Coronary artery (tissue), 2 donors: ENCODE results near the gene ELL.
A peak's percentile ranks its signal among the peaks of the same experiment; 100 is the strongest.

ENCODE experiments used
- DNase-seq: peaks from one replicate; pipeline ENCODE4 v3.0.0-alpha.2; 2017; ENCODE audit warnings: low spot score
- H3K27ac ChIP-seq, 2 donors: fragments of 200-600 bp; sonication (generic); one replicate each; pipeline ENCODE4 v1.5.1; 2016 to 2019
- H3K4me3 ChIP-seq: fragments of 200-600 bp; sonication (generic); 2 replicates; pipeline ENCODE4 v1.5.1; 2016; ENCODE audit warnings: mild to moderate bottlenecking, moderate library complexity
- TF ChIP-seq, protein P1 (sequence below): fragments of 200-600 bp; sonication (generic); IDR thresholded peaks from one replicate; pipeline ENCODE4 v1.5.1; 2019; ENCODE audit warnings: antibody characterized with exemption

Gene ELL

DNA sequence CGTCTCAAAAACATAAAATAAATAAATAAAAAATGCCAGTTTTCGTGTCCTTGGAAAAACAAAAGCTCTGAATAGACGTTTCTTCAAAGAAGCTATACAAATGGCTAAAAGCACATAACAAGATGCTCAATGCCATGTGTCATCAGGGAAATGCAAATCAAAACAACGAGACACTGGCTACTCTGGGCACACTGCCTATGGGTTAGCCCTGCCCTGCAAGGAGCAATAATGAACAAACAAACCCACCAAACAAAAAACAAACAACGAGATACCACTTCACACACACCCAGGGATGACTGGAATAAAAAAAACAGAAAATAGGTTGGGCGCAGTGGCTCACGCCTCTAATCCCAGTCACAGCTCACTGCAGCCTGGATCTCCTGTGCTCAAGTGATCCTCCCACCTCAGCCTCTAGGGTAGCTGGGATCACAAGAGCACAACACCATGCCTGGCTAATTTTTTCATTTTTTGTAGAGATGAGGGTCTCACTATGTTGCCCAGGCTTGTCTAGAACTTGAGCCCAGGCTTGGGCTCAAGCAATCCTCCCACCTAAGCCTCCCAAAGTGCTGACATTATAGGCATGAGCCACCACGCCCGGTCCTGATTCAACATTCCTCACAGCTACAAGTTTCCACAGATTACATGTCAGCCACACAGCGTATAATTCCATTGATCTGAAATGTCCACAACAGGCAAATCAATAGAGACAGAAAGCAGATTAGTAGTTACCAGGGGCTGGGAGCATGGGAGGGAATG lies 68.4 kb downstream of the ELL start:
- Histone ChIP-seq H3K27ac (no peak overlapping the region), H3K4me3 (no peak overlapping the region)
- no peak for DNase-seq
- TF ChIP-seq, protein P1, sequence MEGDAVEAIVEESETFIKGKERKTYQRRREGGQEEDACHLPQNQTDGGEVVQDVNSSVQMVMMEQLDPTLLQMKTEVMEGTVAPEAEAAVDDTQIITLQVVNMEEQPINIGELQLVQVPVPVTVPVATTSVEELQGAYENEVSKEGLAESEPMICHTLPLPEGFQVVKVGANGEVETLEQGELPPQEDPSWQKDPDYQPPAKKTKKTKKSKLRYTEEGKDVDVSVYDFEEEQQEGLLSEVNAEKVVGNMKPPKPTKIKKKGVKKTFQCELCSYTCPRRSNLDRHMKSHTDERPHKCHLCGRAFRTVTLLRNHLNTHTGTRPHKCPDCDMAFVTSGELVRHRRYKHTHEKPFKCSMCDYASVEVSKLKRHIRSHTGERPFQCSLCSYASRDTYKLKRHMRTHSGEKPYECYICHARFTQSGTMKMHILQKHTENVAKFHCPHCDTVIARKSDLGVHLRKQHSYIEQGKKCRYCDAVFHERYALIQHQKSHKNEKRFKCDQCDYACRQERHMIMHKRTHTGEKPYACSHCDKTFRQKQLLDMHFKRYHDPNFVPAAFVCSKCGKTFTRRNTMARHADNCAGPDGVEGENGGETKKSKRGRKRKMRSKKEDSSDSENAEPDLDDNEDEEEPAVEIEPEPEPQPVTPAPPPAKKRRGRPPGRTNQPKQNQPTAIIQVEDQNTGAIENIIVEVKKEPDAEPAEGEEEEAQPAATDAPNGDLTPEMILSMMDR = no peak

GRCh38 chr19:18452386-18452785 lies 69.5 kb downstream of the ELL start:
- TF ChIP-seq, protein P1 = no peak
- Histone ChIP-seq H3K4me3 (no peak overlapping the region), H3K27ac (no peak overlapping the region)
- no peak for DNase-seq

DNA sequence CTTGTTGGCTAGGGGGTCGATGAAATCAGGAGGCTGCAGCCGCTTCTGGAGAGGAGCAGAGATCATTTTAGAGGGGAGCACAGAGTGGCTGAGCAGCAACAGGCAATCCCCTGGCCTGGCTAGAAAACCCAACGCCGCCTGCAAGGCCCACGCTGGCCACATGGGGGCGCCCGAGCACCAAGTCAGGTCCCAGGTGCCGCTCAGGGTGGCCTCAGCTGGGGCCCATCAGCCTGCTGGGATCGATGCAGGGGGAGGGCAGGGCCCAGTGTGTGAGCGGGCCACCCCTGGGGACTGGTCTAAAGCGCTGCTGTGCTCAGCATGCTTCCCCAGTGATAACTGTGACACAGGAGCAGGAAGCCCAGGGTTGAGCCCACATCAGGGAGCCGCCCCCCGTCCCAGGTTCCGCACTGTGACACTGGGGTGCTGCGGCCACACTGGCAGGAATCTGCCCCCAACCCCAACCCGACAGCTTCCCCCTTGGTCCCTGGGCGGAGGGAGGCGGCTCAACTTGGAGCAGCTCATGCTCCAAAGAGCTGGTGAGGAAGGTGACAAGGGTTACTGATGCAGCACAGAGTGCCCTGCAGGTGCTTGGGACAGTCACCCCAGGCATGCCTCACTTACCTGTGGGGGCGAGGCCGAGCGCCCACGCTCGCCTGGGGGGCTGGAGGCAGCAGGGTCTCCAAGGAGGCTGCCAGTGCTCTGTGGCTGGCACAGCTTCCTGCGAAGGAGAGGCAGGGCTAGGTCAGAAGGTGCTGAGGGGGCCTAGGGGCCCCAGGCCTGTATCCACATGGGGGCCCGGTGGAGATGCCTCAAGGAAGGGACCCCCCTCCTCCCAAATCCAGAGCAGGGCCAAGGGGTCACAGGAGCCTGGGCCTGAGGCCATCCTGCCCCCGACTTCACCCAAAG lies 70.7 kb downstream of the ELL start:
- Histone ChIP-seq H3K27ac (peak overlapping the region in 1 of 2 donors; percentile 41), H3K4me3 (no peak overlapping the region)
- DNase-seq = no peak
- TF ChIP-seq, protein P1 = peak; percentile 99

- Histone ChIP-seq H3K27ac (no peak overlapping the region), H3K4me3 (no peak overlapping the region)
- DNase-seq = no peak
- TF ChIP-seq, protein P1 = no peak
Observed at GRCh38 chr19:18450021-18450930, 71.6 kb downstream of the ELL start.

- no peak overlapping the region for H3K27ac ChIP-seq
- no peak for DNase-seq
- TF ChIP-seq, protein P1 = no peak
- H3K4me3 ChIP-seq = no peak overlapping the region
Observed at GRCh38 chr19:18449552-18449951, 72.3 kb downstream of the ELL start.

DNA sequence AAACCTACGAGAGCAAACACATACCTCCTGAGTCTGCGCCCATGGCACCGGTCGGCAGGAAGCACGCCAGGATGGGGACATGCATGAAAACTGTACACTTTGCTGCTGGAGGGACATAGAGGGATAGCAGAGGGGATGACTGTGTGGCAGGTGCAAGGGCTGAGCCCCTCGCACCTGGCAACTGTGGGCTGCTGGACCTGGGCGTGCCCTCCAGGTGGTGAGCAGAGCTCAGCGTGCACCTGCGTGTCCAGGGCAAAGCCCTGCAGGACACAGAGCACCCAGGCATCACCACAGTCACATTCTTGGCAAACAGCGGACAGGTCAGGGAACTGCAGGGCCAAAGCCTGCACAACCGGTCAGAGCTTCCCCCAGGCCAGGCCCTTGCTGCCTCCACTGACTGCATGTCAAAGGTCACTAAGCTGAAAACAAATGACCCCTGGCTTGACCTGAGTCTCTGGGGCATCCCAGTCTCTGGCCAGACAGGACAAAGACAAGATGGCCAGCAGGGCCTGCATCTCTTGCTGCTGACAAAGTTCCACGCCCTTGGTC lies 75.0 kb downstream of the ELL start:
- no peak overlapping the region for H3K27ac ChIP-seq
- DNase-seq = no peak
- TF ChIP-seq, protein P1 = no peak
- H3K4me3 ChIP-seq = no peak overlapping the region
